ENCODE data around the gene MRGPRF. TPM values are rescaled to one million over a fixed set of nuclear protein-coding genes. Genes with fewer than 3 reads are reported as not detected.

MRGPRF gene
- total and polyA plus RNA-seq, 2 of the 8 experiments (the other 6 are each of a cell fraction or from before 2014, with no cell fraction given), result 7.5 to 11.0 TPM

DNA sequence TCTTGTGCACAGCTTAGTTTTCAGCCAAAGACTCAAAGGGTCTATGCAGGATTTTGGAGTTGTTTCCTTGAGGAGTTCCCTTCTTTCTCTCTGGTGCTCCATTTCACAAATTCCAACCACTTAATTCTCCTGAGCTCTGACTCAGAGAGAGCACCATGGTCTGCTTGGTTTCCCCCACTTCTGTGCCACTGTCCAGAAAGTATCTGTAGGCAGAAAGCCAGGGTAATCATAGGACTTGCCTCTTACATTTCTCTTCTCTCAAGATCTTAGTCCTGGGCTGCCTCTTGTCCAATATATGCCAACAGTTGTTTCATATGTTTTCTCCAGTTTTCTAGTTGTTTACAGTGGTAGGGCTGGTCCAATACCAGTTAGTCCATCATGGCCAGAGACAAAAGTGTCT is 25.8 kb downstream of the MRGPRF start:
- Histone ChIP-seq H3K4me1 (replicated peaks in 1 of 4; ENCODE audit: control insufficient read depth in 3 of 4, insufficient read depth in 4 of 4, low read length in 3 of 4) (no peaks in the 10 kb centered on the region), H2AK5ac (ENCODE audit: low read depth, low read length) (no peak overlapping the region), H3K14ac (ENCODE audit: insufficient read length) (no peak overlapping the region), H3K79me2 (ENCODE audit: control insufficient read depth in 1 of 2, insufficient read depth in 2 of 2, low read length in 2 of 2) (no peaks in the 10 kb centered on the region), H4K91ac (replicated peaks; ENCODE audit: insufficient read length, low read length) (no peak overlapping the region), H4K8ac (ENCODE audit: extremely low read depth, insufficient read depth, low read length) (no peak overlapping the region), H2BK15ac (ENCODE audit: low read length) (no peak overlapping the region), H4K5ac (ENCODE audit: insufficient read length, low read depth, low read length) (no peak overlapping the region), H3K4me2 (ENCODE audit: insufficient read depth in 1 of 2, low read depth in 2 of 2, low read length in 2 of 2) (no peak overlapping the region), H3K9me3 (ENCODE audit: insufficient read depth in 2 of 2, low read depth in 1 of 2, low read length in 1 of 2) (peaks cover 0 to 4% of the 10 kb centered on the region in 2 experiments; a peak in 1 of 4 replicates), H2AFZ (ENCODE audit: low read length) (no peak overlapping the region), H2BK5ac (ENCODE audit: low read depth, low read length) (no peak overlapping the region), H4K20me1 (replicated peaks in 1 of 2; ENCODE audit: control insufficient read depth in 1 of 2, insufficient read depth in 2 of 2, low read length in 2 of 2) (no peaks in the 10 kb centered on the region), H3K27ac (ENCODE audit: low read depth, low read length) (no peak overlapping the region), H3K4me3 (ENCODE audit: extremely low read depth in 1 of 4, insufficient read depth in 2 of 4, low read depth in 3 of 4, low read length in 4 of 4) (no peak overlapping the region), H3K23me2 (ENCODE audit: low read depth, low read length) (no peaks in the 10 kb centered on the region), H2BK12ac (ENCODE audit: low read depth, low read length) (no peak overlapping the region), H3K79me1 (ENCODE audit: low read depth, low read length) (no peaks in the 10 kb centered on the region), H3K4ac (replicated peaks; ENCODE audit: insufficient read length, low read depth, low read length) (no peak overlapping the region), H2BK120ac (replicated peaks; ENCODE audit: low read depth, low read length) (no peak overlapping the region), H2BK20ac (ENCODE audit: low read length) (no peak overlapping the region), H3K23ac (ENCODE audit: insufficient read length) (no peak overlapping the region), H3K56ac (replicated peaks; ENCODE audit: insufficient read length, low read depth, low read length) (no peak overlapping the region), H3K9ac (replicated peaks in 1 of 4; ENCODE audit: extremely low read depth in 1 of 4, low read depth in 3 of 4, low read length in 3 of 4) (no peak overlapping the region), H3K36me3 (ENCODE audit: control insufficient read depth in 2 of 4, insufficient read depth in 4 of 4, low read length in 3 of 4) (no peaks in the 10 kb centered on the region), H3K27me3 (replicated peaks in 1 of 4; ENCODE audit: control insufficient read depth in 3 of 4, extremely low read depth in 1 of 4, insufficient read depth in 3 of 4, low read length in 3 of 4) (no peaks in the 10 kb centered on the region), H3K18ac (ENCODE audit: extremely low read depth, low read length) (no peak overlapping the region)
- no peak for DNase-seq (ENCODE audit: low read depth in 1 of 2, low spot score in 2 of 2)
- ChIA-PET CTCF (ENCODE audit: partially characterized antibody) (interaction anchor here (0.7 to 1.6 kb wide), 2 partner anchors 14 to 15 kb away, joined by 3 to 5 read pairs; no protein-coding TSS in a partner anchor), POLR2A (ENCODE audit: partially characterized antibody) (no interaction called here)
- no peak for FAIRE-seq
- TF ChIP-seq TAF1 (IDR thresholded peaks at IDR 0.05; ENCODE audit: low read depth, low read length) (no peak), ZNF274 (IDR thresholded peaks at IDR 0.05; ENCODE audit: borderline replicate concordance, extremely low read depth, low read length) (no peak), RFX5 (IDR thresholded peaks at IDR 0.05; ENCODE audit: borderline replicate concordance, low read depth, low read length) (no peak), TBP (IDR thresholded peaks at IDR 0.05; ENCODE audit: low read depth, low read length) (no peak), FOSL1 (IDR thresholded peaks at IDR 0.05; ENCODE audit: insufficient read depth, low read depth, low read length) (no peak), GABPA (IDR thresholded peaks at IDR 0.05; ENCODE audit: borderline replicate concordance, insufficient read depth, low read length) (no peak), RBBP5 (IDR thresholded peaks at IDR 0.05; ENCODE audit: borderline replicate concordance, low read depth, low read length) (no peak), CTBP2 (IDR thresholded peaks at IDR 0.05; ENCODE audit: borderline replicate concordance, insufficient read depth, insufficient read length, low read length) (no peak), E2F6 (IDR thresholded peaks at IDR 0.05) (no peak), CEBPB (IDR thresholded peaks at IDR 0.05; ENCODE audit: low read depth, low read length) (no peak), HDAC2 (IDR thresholded peaks at IDR 0.05; ENCODE audit: borderline replicate concordance in 1 of 2, low read depth in 2 of 2, low read length in 2 of 2) (no peak), ASH2L (IDR thresholded peaks at IDR 0.05; ENCODE audit: low read length) (no peak), KDM4A (IDR thresholded peaks at IDR 0.05; ENCODE audit: low read depth, low read length, severe bottlenecking) (no peak), SP2 (IDR thresholded peaks at IDR 0.05; ENCODE audit: low read length) (no peak), POLR2A (IDR thresholded peaks at IDR 0.05; ENCODE audit: control extremely low read depth in 1 of 2, low read depth in 2 of 2, low read length in 2 of 2) (no peak)

Measured in H1 (cell line).